Lower leg skin (tissue), 3 donors: ENCODE measurements around the gene CCDC117.

ENCODE experiments used
- CTCF ChIP-seq, 3 donors: fragments of 450-650 bp; IDR thresholded peaks; one replicate each; pipeline ENCODE4 v1.5.1; 2016; ENCODE audit warnings: antibody characterized with exemption in 3 of 3, mild to moderate bottlenecking in 3 of 3, moderate library complexity in 2 of 3
- POLR2A ChIP-seq, 2 donors: fragments of 450-650 bp; IDR thresholded peaks; one replicate each; pipeline ENCODE4 v1.6.1; 2016 to 2017; ENCODE audit warnings: antibody characterized with exemption in 2 of 2, mild to moderate bottlenecking in 1 of 2, moderate library complexity in 1 of 2

GRCh38 chr22:28759861-28760560 is 12.5 kb upstream of the CCDC117 start:
- TF ChIP-seq CTCF (IDR thresholded peaks at IDR 0.05) (no peak), POLR2A (IDR thresholded peaks at IDR 0.05) (no peak)
